Sigmoid colon (tissue), 4 donors: ENCODE data around the gene PERM1.

Source experiments
- CTCF ChIP-seq, 4 experiments: fragments of 450-650 bp in 3 of 4; fragments of 200-600 bp in 1 of 4; IDR thresholded peaks; one replicate each; pipeline ENCODE4 v1.5.1; 2016 to 2019; ENCODE audit warnings: antibody characterized with exemption in 4 of 4, mild to moderate bottlenecking in 3 of 4, moderate library complexity in 2 of 4
- EP300 ChIP-seq, 4 donors: sonication (generic); formaldehyde crosslinking; IDR thresholded peaks; one replicate each; pipeline ENCODE4 v1.6.1; 2017; ENCODE audit warnings: antibody characterized with exemption in 4 of 4
- POLR2A ChIP-seq, 2 donors: fragments of 450-650 bp; IDR thresholded peaks; one replicate each; pipeline ENCODE4 v1.6.1; 2016; ENCODE audit warnings: antibody characterized with exemption in 2 of 2, mild to moderate bottlenecking in 2 of 2, moderate library complexity in 2 of 2
- POLR2AphosphoS5 ChIP-seq, 4 donors: sonication (generic); formaldehyde crosslinking; IDR thresholded peaks; one replicate each; pipeline ENCODE4 v1.6.1; 2017; ENCODE audit warnings: antibody characterized with exemption in 4 of 4

GRCh38 chr1:1005774-1006304 is 23.9 kb upstream of the PERM1 start:
- TF ChIP-seq CTCF (IDR thresholded peaks at IDR 0.05) (no peak), POLR2A (IDR thresholded peaks at IDR 0.05) (no peak), POLR2AphosphoS5 (IDR thresholded peaks at IDR 0.05) (no peak), EP300 (IDR thresholded peaks at IDR 0.05) (no peak)
